B cell (primary cell): Measurements from ENCODE around the gene GRID1. TPM values are rescaled to one million over a fixed set of nuclear protein-coding genes. Genes with fewer than 3 reads are reported as not detected.

Experiments
- ATAC-seq: fragments of 200-7000 bp; cut with Tn5 transposase; one replicate; pipeline ENCODE4 v1.10.0; 2021; ENCODE audit warnings: low read depth, mild to moderate bottlenecking, moderate number of reproducible peaks, moderate library complexity
- CTCF ChIA-PET: fragments of 350-600 bp; sonication (Branson Sonifier 250); formaldehyde crosslinking; loops from one replicate; lab custom pipeline; 2021; ENCODE audit warnings: antibody characterized with exemption, inconsistent platforms; lab: Charles Lee
- POLR2A ChIA-PET: fragments of 350-600 bp; sonication (Branson Sonifier 250); formaldehyde crosslinking; loops from one replicate; lab custom pipeline; 2021; ENCODE audit warnings: antibody characterized with exemption; lab: Charles Lee
- DNase-seq: peaks from one replicate; pipeline ENCODE4 v3.0.0; 2013
- H2AFZ ChIP-seq: 2 replicates; pipeline ENCODE4 v1.6.1; 2012; ENCODE audit warnings: mild to moderate bottlenecking, low read depth, low read length; ENCODE audit not compliant: insufficient read depth, poor library complexity, severe bottlenecking
- H3K27ac ChIP-seq, 2 donors: 1 replicate in 1 of 2; 2 replicates in 1 of 2; pipeline ENCODE4 v1.5.1; 2012 to 2013; ENCODE audit warnings: low read length in 2 of 2, mild to moderate bottlenecking in 2 of 2, moderate library complexity in 1 of 2
- H3K27me3 ChIP-seq, 4 experiments: fragments of 200-600 bp in 1 of 4; sonication (generic) in 1 of 4; replicated peaks in 1 of 4; 1 replicate in 2 of 4; 2 replicates in 2 of 4; pipeline versions ENCODE4 v1.6.1 to v1.7.0; 2013 to 2016; ENCODE audit warnings: low read length in 3 of 4, mild to moderate bottlenecking in 2 of 4, mixed read lengths in 1 of 4, moderate library complexity in 1 of 4; ENCODE audit not compliant: insufficient read depth in 4 of 4, control insufficient read depth in 3 of 4; ENCODE audit errors: control extremely low read depth in 1 of 4
- H3K36me3 ChIP-seq, 2 experiments: replicated peaks in 1 of 2; 1 replicate in 1 of 2; 2 replicates in 1 of 2; pipeline versions ENCODE4 v1.6.1 to v1.7.1; 2013; ENCODE audit warnings: low read length in 1 of 2; ENCODE audit not compliant: insufficient read depth in 2 of 2, control insufficient read depth in 1 of 2; ENCODE audit errors: control extremely low read depth in 1 of 2, extremely low read depth in 1 of 2
- H3K4me1 ChIP-seq, 2 donors: fragments of 200-600 bp in 1 of 2; sonication (generic) in 1 of 2; 1 replicate in 1 of 2; 2 replicates in 1 of 2; pipeline versions ENCODE4 v1.5.1 to v1.6.1; 2013 to 2017; ENCODE audit warnings: low read length in 2 of 2; ENCODE audit not compliant: control insufficient read depth in 2 of 2, insufficient read depth in 2 of 2
- H3K4me2 ChIP-seq: replicated peaks from 2 replicates; pipeline ENCODE3; 2012; ENCODE audit warnings: mild to moderate bottlenecking, low read depth, low read length; ENCODE audit not compliant: poor library complexity, severe bottlenecking
- H3K4me3 ChIP-seq, 5 experiments: fragments of 200-600 bp in 1 of 5; sonication (generic) in 1 of 5; 1 replicate in 3 of 5; 2 replicates in 2 of 5; pipeline versions ENCODE4 v1.5.1 to v1.7.0; 2011 to 2016; ENCODE audit warnings: low read length in 4 of 5, mild to moderate bottlenecking in 4 of 5, low read depth in 2 of 5, control low read depth in 1 of 5, moderate library complexity in 1 of 5; ENCODE audit not compliant: insufficient read depth in 1 of 5; ENCODE audit errors: control extremely low read depth in 1 of 5, extremely low read depth in 1 of 5
- H3K79me2 ChIP-seq: fragments of 200-600 bp; sonication (generic); one replicate; pipeline ENCODE4 v1.6.0; 2016; ENCODE audit warnings: low read length; ENCODE audit not compliant: control insufficient read depth, insufficient read depth
- H3K9ac ChIP-seq: fragments of 200-600 bp; sonication (generic); 2 replicates; pipeline ENCODE4 v1.6.1; 2017; ENCODE audit warnings: mild to moderate bottlenecking, low read length, moderate library complexity
- H3K9me3 ChIP-seq, 3 donors: one replicate each; pipeline versions ENCODE4 v1.6.1 to v1.7.1; 2013; ENCODE audit warnings: low read length in 2 of 3; ENCODE audit not compliant: control insufficient read depth in 2 of 3, insufficient read depth in 1 of 3; ENCODE audit errors: control extremely low read depth in 1 of 3
- H4K20me1 ChIP-seq: 2 replicates; pipeline ENCODE4 v1.6.0; 2012; ENCODE audit warnings: mild to moderate bottlenecking, low read length; ENCODE audit not compliant: insufficient read depth, control insufficient read depth, poor library complexity, severe bottlenecking
- H3K27ac Mint-ChIP-seq: one replicate; pipeline ENCODE4 v1.8.0; 2021; ENCODE audit warnings: mixed read lengths
- H3K27me3 Mint-ChIP-seq: one replicate; pipeline ENCODE4 v1.8.0; 2021; ENCODE audit warnings: mixed read lengths
- H3K4me1 Mint-ChIP-seq: one replicate; pipeline ENCODE4 v1.8.0; 2021; ENCODE audit warnings: mixed read lengths
- H3K4me3 Mint-ChIP-seq: one replicate; pipeline ENCODE4 v1.8.0; 2021; ENCODE audit warnings: mixed read lengths
- H3K9me3 Mint-ChIP-seq: one replicate; pipeline ENCODE4 v1.8.0; 2022; ENCODE audit warnings: mixed read lengths; ENCODE audit not compliant: insufficient read depth
- CTCF ChIP-seq: fragments of 200-600 bp; IDR thresholded peaks from one replicate; pipeline ENCODE4 v1.8.0; 2022; ENCODE audit warnings: antibody characterized with exemption, mild to moderate bottlenecking
- EZH2 ChIP-seq: IDR thresholded peaks from 2 replicates; pipeline ENCODE4 v1.6.1; 2012; ENCODE audit warnings: borderline replicate concordance, low read depth, mild to moderate bottlenecking, moderate library complexity, low read length; ENCODE audit not compliant: insufficient read depth, poor library complexity, severe bottlenecking
- WGBS: methylation state at CpG from one replicate; pipeline ENCODE4 v1.1.5; 2013; ENCODE audit warnings: missing lambda C conversion rate; ENCODE audit not compliant: insufficient coverage; 5-methylcytosine and 5-hydroxymethylcytosine counted together
- intact Hi-C: fragments of 100-400 bp; cut with micrococcal nuclease; formaldehyde crosslinking; loops from one replicate; pipeline ENCODE4 v1.10.0; 2022
- polyA plus RNA-seq: library from polyadenylated mRNA; depleted of rRNA; stranded (reverse); fragments of >200 nt; gene quantifications from 2 replicates; pipeline ENCODE4 v1.2.3, GENCODE V29; 2012
- total RNA-seq, 2 donors: library from RNA; stranded (reverse); fragments of 120-200 nt in 1 of 2; gene quantifications; 1 replicate in 1 of 2; 2 replicates in 1 of 2; pipeline versions ENCODE4 v1.2.3 to v1.2.4, GENCODE V29; 2013 to 2022

GRID1 gene
- total and polyA plus RNA-seq, 2 donors (not counting 1 experiment from before 2014, with no cell fraction given): not detected

GRCh38 chr10:85570871-85571270 is 795.7 kb downstream of the GRID1 start:
- Histone ChIP-seq H2AFZ (no peak overlapping the region), H3K36me3 (no peaks in the 10 kb centered on the region), H3K27me3 (no peaks in the 10 kb centered on the region), H3K79me2 (no peaks in the 10 kb centered on the region), H3K4me3 (no peak overlapping the region), H3K4me1 (no peaks in the 10 kb centered on the region), H4K20me1 (no peaks in the 10 kb centered on the region), H3K27ac (no peak overlapping the region), H3K4me2 (no peak overlapping the region), H3K9ac (no peak overlapping the region), H3K9me3 (no peaks in the 10 kb centered on the region)
- Mint-ChIP-seq H3K27ac (no peak overlapping the region), H3K4me3 (no peak overlapping the region), H3K9me3 (no peaks in the 10 kb centered on the region), H3K4me1 (no peaks in the 10 kb centered on the region), H3K27me3 (peaks cover 12% of the 10 kb centered on the region)
- TF ChIP-seq EZH2 (no peak), CTCF (no peak)
- intact Hi-C loops: no loop called here
- POLR2A ChIA-PET: no interaction called here
- CTCF ChIA-PET: no interaction called here
- no CpG with 5 or more reads among the region's 1 CpG for WGBS
- DNase-seq (no peak), ATAC-seq (no peak)

DNA sequence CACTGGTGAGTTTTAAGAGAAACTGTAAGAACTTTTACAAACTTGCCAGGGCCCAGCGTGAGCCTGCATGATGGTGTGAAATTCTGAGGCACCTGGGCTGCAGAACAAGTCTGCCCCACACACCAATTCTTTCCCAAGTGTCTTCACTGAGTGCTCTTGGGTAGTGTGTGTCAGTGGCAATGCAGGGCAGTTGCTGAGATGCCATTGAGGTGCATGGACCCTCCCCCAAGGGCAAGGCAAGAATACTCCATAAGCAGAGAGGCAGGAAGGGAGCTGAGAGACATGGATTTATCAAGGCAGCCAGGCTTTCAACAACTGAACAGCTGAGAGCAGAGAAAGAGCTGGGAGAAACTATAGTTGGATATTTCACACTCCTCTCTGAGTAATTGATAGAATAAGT is 801.2 kb downstream of the GRID1 start:
- no peak overlapping the region for H3K4me2 ChIP-seq
- no peak overlapping the region for H2AFZ ChIP-seq
- Mint-ChIP-seq H3K9me3 (no peaks in the 10 kb centered on the region), H3K27me3 (peaks cover 3% of the 10 kb centered on the region), H3K4me3 (no peak overlapping the region), H3K27ac (no peak overlapping the region), H3K4me1 (no peaks in the 10 kb centered on the region)
- H3K9ac ChIP-seq: no peak overlapping the region
- no peaks in the 10 kb centered on the region for H3K79me2 ChIP-seq
- no peak overlapping the region for H3K27ac ChIP-seq
- DNase-seq: no peak
- no peaks in the 10 kb centered on the region for H3K27me3 ChIP-seq
- TF ChIP-seq CTCF: no peak
- TF ChIP-seq EZH2: no peak
- intact Hi-C loops: no loop called here
- ATAC-seq: no peak
- H3K9me3 ChIP-seq: no peaks in the 10 kb centered on the region
- ChIA-PET CTCF (no interaction called here), POLR2A (no interaction called here)
- H3K4me3 ChIP-seq: no peak overlapping the region
- WGBS: no CpG with 5 or more reads among the region's 1 CpG
- no peaks in the 10 kb centered on the region for H3K36me3 ChIP-seq
- no peaks in the 10 kb centered on the region for H4K20me1 ChIP-seq
- no peaks in the 10 kb centered on the region for H3K4me1 ChIP-seq
